ENCODE results near the gene PRR11. TPM values are rescaled to one million over a fixed set of nuclear protein-coding genes. Genes with fewer than 3 reads are reported as not detected.
"Not testable (repeated sequence)": the region's sequence is repeated elsewhere in the genome, so short reads cannot be mapped to it uniquely, and the experiment has no call there.

The PRR11 gene
- total RNA-seq, 2 donors from 2014 or later, result 2.5 to 3.2 TPM

- no peaks in the 10 kb centered on the region for H3K4me1 ChIP-seq (replicated peaks)
- H3K27me3 ChIP-seq (replicated peaks; ENCODE audit: insufficient read depth), result no peaks in the 10 kb centered on the region
- TF ChIP-seq POLR2A (IDR thresholded peaks at IDR 0.05) (no peak), POLR2AphosphoS5 (IDR thresholded peaks at IDR 0.05) (no peak)
- TF ChIP-seq, protein P1, sequence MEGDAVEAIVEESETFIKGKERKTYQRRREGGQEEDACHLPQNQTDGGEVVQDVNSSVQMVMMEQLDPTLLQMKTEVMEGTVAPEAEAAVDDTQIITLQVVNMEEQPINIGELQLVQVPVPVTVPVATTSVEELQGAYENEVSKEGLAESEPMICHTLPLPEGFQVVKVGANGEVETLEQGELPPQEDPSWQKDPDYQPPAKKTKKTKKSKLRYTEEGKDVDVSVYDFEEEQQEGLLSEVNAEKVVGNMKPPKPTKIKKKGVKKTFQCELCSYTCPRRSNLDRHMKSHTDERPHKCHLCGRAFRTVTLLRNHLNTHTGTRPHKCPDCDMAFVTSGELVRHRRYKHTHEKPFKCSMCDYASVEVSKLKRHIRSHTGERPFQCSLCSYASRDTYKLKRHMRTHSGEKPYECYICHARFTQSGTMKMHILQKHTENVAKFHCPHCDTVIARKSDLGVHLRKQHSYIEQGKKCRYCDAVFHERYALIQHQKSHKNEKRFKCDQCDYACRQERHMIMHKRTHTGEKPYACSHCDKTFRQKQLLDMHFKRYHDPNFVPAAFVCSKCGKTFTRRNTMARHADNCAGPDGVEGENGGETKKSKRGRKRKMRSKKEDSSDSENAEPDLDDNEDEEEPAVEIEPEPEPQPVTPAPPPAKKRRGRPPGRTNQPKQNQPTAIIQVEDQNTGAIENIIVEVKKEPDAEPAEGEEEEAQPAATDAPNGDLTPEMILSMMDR (IDR thresholded peaks at IDR 0.05), result no peak
- H3K36me3 ChIP-seq, result no peaks in the 10 kb centered on the region
- intact Hi-C loops (cut with DNase I), result no loop called here
- H3K4me3 ChIP-seq, result no peak overlapping the region
- no peak overlapping the region for H3K27ac ChIP-seq
- DNase-seq (ENCODE audit: low spot score), result no peak
- no peaks in the 10 kb centered on the region for H3K9me3 ChIP-seq
- WGBS, result 95% methylated on average over 6 of the region's 6 CpGs
Observed at GRCh38 chr17:59124665-59125064, 30.9 kb upstream of the PRR11 start.

GRCh38 chr17:59126809-59127417 lies 28.6 kb upstream of the PRR11 start:
- H3K27me3 ChIP-seq (replicated peaks; ENCODE audit: insufficient read depth), result no peaks in the 10 kb centered on the region
- no peak overlapping the region for H3K4me3 ChIP-seq
- no peak overlapping the region for H3K27ac ChIP-seq
- 44% methylated on average over 3 of the region's 3 CpGs for WGBS
- no peaks in the 10 kb centered on the region for H3K9me3 ChIP-seq
- DNase-seq (ENCODE audit: low spot score), result no peak
- H3K4me1 ChIP-seq (replicated peaks), result no peaks in the 10 kb centered on the region
- intact Hi-C loops (cut with DNase I), result no loop called here
- TF ChIP-seq, protein P1 (IDR thresholded peaks at IDR 0.05), result no peak
- TF ChIP-seq POLR2A (IDR thresholded peaks at IDR 0.05) (no peak), POLR2AphosphoS5 (IDR thresholded peaks at IDR 0.05) (no peak)
- H3K36me3 ChIP-seq, result no peaks in the 10 kb centered on the region

DNA sequence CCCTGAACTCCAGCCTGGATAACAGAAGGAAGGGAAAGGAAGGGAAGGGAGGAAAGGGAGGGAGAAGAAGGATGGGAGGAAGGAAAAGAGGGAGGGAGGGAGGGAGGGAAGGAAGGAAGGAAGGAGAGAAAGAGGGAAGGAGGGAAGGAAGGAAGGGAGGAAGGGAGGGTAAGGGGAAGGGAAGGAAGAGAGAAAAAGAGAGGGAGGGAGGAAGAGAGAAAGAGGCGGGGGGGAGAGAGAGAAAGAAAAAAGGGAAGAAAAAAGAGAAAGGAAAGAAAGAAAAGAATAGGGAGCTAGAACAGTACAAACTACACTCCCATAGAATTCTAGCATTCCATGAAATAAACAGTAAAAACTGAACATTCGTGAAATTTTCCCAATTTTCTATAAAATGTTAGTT lies 25.7 kb upstream of the PRR11 start:
- Histone ChIP-seq H3K36me3 (no peaks in the 10 kb centered on the region), H3K9me3 (no peaks in the 10 kb centered on the region), H3K27ac (no peak overlapping the region), H3K4me1 (replicated peaks) (no peaks in the 10 kb centered on the region), H3K4me3 (no peak overlapping the region), H3K27me3 (replicated peaks; ENCODE audit: insufficient read depth) (no peaks in the 10 kb centered on the region)
- intact Hi-C loops (cut with DNase I), result no loop called here
- no peak for DNase-seq (ENCODE audit: low spot score)
- WGBS, result 42% methylated on average over 2 of the region's 2 CpGs
- no peak for TF ChIP-seq POLR2A (IDR thresholded peaks at IDR 0.05)
- TF ChIP-seq, protein P1 (IDR thresholded peaks at IDR 0.05), result no peak
- TF ChIP-seq POLR2AphosphoS5 (IDR thresholded peaks at IDR 0.05), result no peak

DNA sequence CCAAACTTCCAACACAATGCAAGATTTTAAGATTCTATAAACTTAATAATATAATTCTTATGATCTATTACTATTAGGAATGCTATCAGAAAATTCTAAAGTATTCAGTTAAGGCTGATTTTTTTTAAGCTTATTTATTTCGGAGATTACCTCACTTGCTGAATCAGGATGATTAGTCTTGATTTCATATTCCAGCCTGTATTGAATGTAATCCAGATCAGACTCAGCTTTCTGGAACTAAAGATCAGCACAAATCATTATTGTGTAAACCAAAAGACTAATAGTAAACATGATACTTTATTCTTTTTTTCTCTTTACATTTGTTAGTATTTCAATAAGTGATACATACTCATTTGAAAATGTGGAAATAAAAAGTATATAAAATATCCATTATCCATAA lies 24.4 kb upstream of the PRR11 start:
- no peaks in the 10 kb centered on the region for H3K9me3 ChIP-seq
- TF ChIP-seq, protein P1 (IDR thresholded peaks at IDR 0.05), result no peak
- TF ChIP-seq POLR2AphosphoS5 (IDR thresholded peaks at IDR 0.05) (no peak), POLR2A (IDR thresholded peaks at IDR 0.05) (no peak)
- WGBS, result 92% methylated on average over 1 of the region's 1 CpG
- no peaks in the 10 kb centered on the region for H3K36me3 ChIP-seq
- H3K4me3 ChIP-seq, result no peak overlapping the region
- DNase-seq (ENCODE audit: low spot score), result no peak
- H3K27ac ChIP-seq, result no peak overlapping the region
- intact Hi-C loops (cut with DNase I), result no loop called here
- no peaks in the 10 kb centered on the region for H3K27me3 ChIP-seq (replicated peaks; ENCODE audit: insufficient read depth)
- no peaks in the 10 kb centered on the region for H3K4me1 ChIP-seq (replicated peaks)

- H3K36me3 ChIP-seq; H3K4me3 ChIP-seq; H3K9me3 ChIP-seq; DNase-seq (ENCODE audit: low spot score); H3K27ac ChIP-seq; intact Hi-C loops (cut with DNase I); H3K4me1 ChIP-seq (replicated peaks); H3K27me3 ChIP-seq (replicated peaks; ENCODE audit: insufficient read depth): not testable (repeated sequence)
- 96% methylated on average over 10 of the region's 10 CpGs for WGBS
Observed at GRCh38 chr17:59138339-59138738, 17.2 kb upstream of the PRR11 start.

All from prostate gland (tissue), 2 donors.